Hindlimb muscle (tissue), 1 donor: ENCODE measurements around the gene TDO2. TPM values are rescaled to one million over a fixed set of nuclear protein-coding genes. Genes with fewer than 3 reads are reported as not detected.

ENCODE experiments used
- DNase-seq: peaks from one replicate; pipeline ENCODE4 v3.0.0-alpha.2; 2013
- polyA plus RNA-seq: library from polyadenylated mRNA; unstranded; fragments of 120-200 nt; gene quantifications from one replicate; pipeline ENCODE4 v1.2.1, GENCODE V29; 2013; ENCODE audit not compliant: insufficient read length

TDO2 gene
- polyA plus RNA-seq, 1 donor, result not detected

GRCh38 chr4:155954939-155955338 lies 51.4 kb downstream of the TDO2 start:
- no peak for DNase-seq

GRCh38 chr4:155956461-155956860 lies 53.0 kb downstream of the TDO2 start:
- no peak for DNase-seq

GRCh38 chr4:155959417-155959816 lies 55.9 kb downstream of the TDO2 start:
- DNase-seq, result no peak

- peak; percentile 38 for DNase-seq
These were observed 57.0 kb downstream of the TDO2 start for GRCh38 chr4:155960522-155960921.

- DNase-seq, result no peak
These were observed 58.1 kb downstream of the TDO2 start for GRCh38 chr4:155961575-155961974.

GRCh38 chr4:155962767-155963166 lies 59.3 kb downstream of the TDO2 start:
- DNase-seq, result no peak

GRCh38 chr4:155964016-155964891 lies 60.8 kb downstream of the TDO2 start:
- DNase-seq, result no peak

- DNase-seq, result no peak
These were observed 62.7 kb downstream of the TDO2 start for GRCh38 chr4:155966171-155966570.

- DNase-seq, result peak; percentile 31
These were observed 63.4 kb downstream of the TDO2 start for GRCh38 chr4:155966731-155967395.

Other genes starting within 250 kb of the TDO2 start
- 11.5 TPM for gene GUCY1A1, start 236.8 kb upstream of the TDO2 start, polyA plus RNA-seq
- 21.5 TPM for gene GUCY1B1, start 144.7 kb upstream of the TDO2 start, polyA plus RNA-seq
- gene ASIC5, start 37.4 kb upstream of the TDO2 start, polyA plus RNA-seq, result not detected
- gene CTSO, start 50.2 kb downstream of the TDO2 start, polyA plus RNA-seq, result 24.0 TPM